ENCODE measurements around the gene GNLY.

DNA sequence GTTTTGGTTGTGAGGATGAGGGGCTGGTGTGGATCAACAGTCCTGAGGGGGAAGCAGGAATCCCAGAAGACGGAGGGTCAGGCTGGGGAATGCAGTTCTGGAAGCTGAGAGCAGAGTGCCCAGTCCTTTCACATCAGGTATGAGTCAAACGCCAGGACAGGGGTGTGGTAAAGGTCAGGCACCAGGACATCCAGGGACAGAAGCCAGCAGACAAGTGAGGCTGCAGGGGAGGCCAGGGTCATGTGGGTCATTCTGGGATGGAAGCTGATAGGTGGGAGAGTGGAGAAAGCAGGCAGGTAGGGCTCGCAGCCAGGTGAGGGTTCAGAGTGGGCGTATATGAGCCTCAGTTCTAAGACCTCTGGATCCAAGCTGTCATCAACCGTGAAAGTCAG lies 12.8 kb upstream of the GNLY start:
- TF ChIP-seq TAF1 (IDR thresholded peaks at IDR 0.05; ENCODE audit: borderline replicate concordance, insufficient read depth, low read length), result no peak
- TF ChIP-seq POLR2AphosphoS5 (IDR thresholded peaks at IDR 0.05; ENCODE audit: low read depth, low read length), result no peak
